ENCODE data around the gene IGDCC3. TPM values are rescaled to one million over a fixed set of nuclear protein-coding genes. Genes with fewer than 3 reads are reported as not detected.

IGDCC3 gene
- total RNA-seq, 2 donors from 2014 or later, result not detected

- ATAC-seq (no peak), DNase-seq (no peak)
- H3K4me3 ChIP-seq, result no peak overlapping the region
- no peak overlapping the region for H3K27ac ChIP-seq
- 83 to 91% methylated on average over 9 to 10 of the region's 10 CpGs for WGBS, 2 donors
- no peaks in the 10 kb centered on the region for H3K9me3 ChIP-seq
- TF ChIP-seq CTCF (IDR thresholded peaks at IDR 0.05), result no peak
- TF ChIP-seq POLR2A (IDR thresholded peaks at IDR 0.05), result no peak
- no peaks in the 10 kb centered on the region for H3K4me1 ChIP-seq
- H3K27me3 ChIP-seq, result no peaks in the 10 kb centered on the region
- intact Hi-C loops (cut with DNase I), result no loop called here
- no peaks in the 10 kb centered on the region for H3K36me3 ChIP-seq (replicated peaks in 1 of 2; ENCODE audit: insufficient read depth in 1 of 2, low read depth in 2 of 2)
Observed at GRCh38 chr15:65391732-65392131, 13.9 kb upstream of the IGDCC3 start.

GRCh38 chr15:65390447-65390846 lies 12.6 kb upstream of the IGDCC3 start:
- TF ChIP-seq POLR2A (IDR thresholded peaks at IDR 0.05) (no peak), CTCF (IDR thresholded peaks at IDR 0.05) (no peak)
- 75 to 78% methylated on average over 1 of the region's 1 CpG for WGBS, 2 donors
- DNase-seq (no peak), ATAC-seq (no peak)
- Histone ChIP-seq H3K4me3 (no peak overlapping the region), H3K36me3 (replicated peaks in 1 of 2; ENCODE audit: insufficient read depth in 1 of 2, low read depth in 2 of 2) (no peaks in the 10 kb centered on the region), H3K27ac (no peak overlapping the region), H3K27me3 (no peaks in the 10 kb centered on the region), H3K4me1 (peaks cover 4% of the 10 kb centered on the region), H3K9me3 (no peaks in the 10 kb centered on the region)
- intact Hi-C loops (cut with DNase I), result no loop called here

GRCh38 chr15:65389226-65389625 lies 11.4 kb upstream of the IGDCC3 start:
- H3K27ac ChIP-seq, result no peak overlapping the region
- H3K27me3 ChIP-seq, result no peaks in the 10 kb centered on the region
- no peak overlapping the region for H3K4me3 ChIP-seq
- ATAC-seq, result no peak
- intact Hi-C loops (cut with DNase I), result loop anchor here (5.0 kb wide), 1 partner anchor 72 kb away; no protein-coding TSS in a partner anchor
- DNase-seq, result no peak
- H3K9me3 ChIP-seq, result no peaks in the 10 kb centered on the region
- TF ChIP-seq POLR2A (IDR thresholded peaks at IDR 0.05), result no peak
- no peak for TF ChIP-seq CTCF (IDR thresholded peaks at IDR 0.05)
- no peaks in the 10 kb centered on the region for H3K36me3 ChIP-seq (replicated peaks in 1 of 2; ENCODE audit: insufficient read depth in 1 of 2, low read depth in 2 of 2)
- 72 to 86% methylated on average over 10 of the region's 10 CpGs for WGBS, 2 donors
- peaks cover 13% of the 10 kb centered on the region for H3K4me1 ChIP-seq

- intact Hi-C loops (cut with DNase I), result loop anchor here (5.0 kb wide), 1 partner anchor 71 kb away; no protein-coding TSS in a partner anchor
- no peaks in the 10 kb centered on the region for H3K9me3 ChIP-seq
- DNase-seq, result no peak
- TF ChIP-seq CTCF (IDR thresholded peaks at IDR 0.05), result no peak
- no peak for TF ChIP-seq POLR2A (IDR thresholded peaks at IDR 0.05)
- H3K4me1 ChIP-seq, result peaks cover 13% of the 10 kb centered on the region
- no peaks in the 10 kb centered on the region for H3K27me3 ChIP-seq
- H3K36me3 ChIP-seq (replicated peaks in 1 of 2; ENCODE audit: insufficient read depth in 1 of 2, low read depth in 2 of 2), result no peaks in the 10 kb centered on the region
- H3K27ac ChIP-seq, result no peak overlapping the region
- 74 to 94% methylated on average over 7 to 17 of the region's 17 CpGs for WGBS, 2 donors
- ATAC-seq, result no peak
- no peak overlapping the region for H3K4me3 ChIP-seq
Observed at GRCh38 chr15:65388306-65389080, 10.7 kb upstream of the IGDCC3 start.

- intact Hi-C loops (cut with DNase I), result loop anchor here (5.0 kb wide), 1 partner anchor 70 kb away; no protein-coding TSS in a partner anchor
- H3K36me3 ChIP-seq (replicated peaks in 1 of 2; ENCODE audit: insufficient read depth in 1 of 2, low read depth in 2 of 2), result no peaks in the 10 kb centered on the region
- ATAC-seq, result no peak
- no peak for DNase-seq
- no peak for TF ChIP-seq POLR2A (IDR thresholded peaks at IDR 0.05)
- no peak for TF ChIP-seq CTCF (IDR thresholded peaks at IDR 0.05)
- H3K27me3 ChIP-seq, result no peaks in the 10 kb centered on the region
- H3K9me3 ChIP-seq, result no peaks in the 10 kb centered on the region
- H3K27ac ChIP-seq, result no peak overlapping the region
- H3K4me3 ChIP-seq, result no peak overlapping the region
- WGBS, 2 donors, result 88 to 95% methylated on average over 5 to 6 of the region's 6 CpGs
- peaks cover 13% of the 10 kb centered on the region for H3K4me1 ChIP-seq
Observed at GRCh38 chr15:65386886-65387285, 9.1 kb upstream of the IGDCC3 start.

Data from body of pancreas (tissue), 4 donors.